Right lobe of liver (tissue), 4 donors: ENCODE measurements around the gene MUSK.

Experiments
- POLR2A ChIP-seq: fragments of 450-650 bp; IDR thresholded peaks from one replicate; pipeline ENCODE4 v1.6.1; 2017; ENCODE audit warnings: antibody characterized with exemption, mild to moderate bottlenecking
- TF ChIP-seq, protein P1 (sequence below), 4 donors: fragments of 200-600 bp in 3 of 4; fragments of 450-650 bp in 1 of 4; IDR thresholded peaks; one replicate each; pipeline versions ENCODE4 v1.5.1 to v1.8.0; 2016 to 2022; ENCODE audit warnings: antibody characterized with exemption in 4 of 4, mild to moderate bottlenecking in 2 of 4
- donor health status: DM: no; HTN: no; CAD: no.
- donor health status: DM: no; HTN: no; CAD: no.
- donor health status: DM: no; HTN: yes; CAD: no.

- TF ChIP-seq, protein P1, sequence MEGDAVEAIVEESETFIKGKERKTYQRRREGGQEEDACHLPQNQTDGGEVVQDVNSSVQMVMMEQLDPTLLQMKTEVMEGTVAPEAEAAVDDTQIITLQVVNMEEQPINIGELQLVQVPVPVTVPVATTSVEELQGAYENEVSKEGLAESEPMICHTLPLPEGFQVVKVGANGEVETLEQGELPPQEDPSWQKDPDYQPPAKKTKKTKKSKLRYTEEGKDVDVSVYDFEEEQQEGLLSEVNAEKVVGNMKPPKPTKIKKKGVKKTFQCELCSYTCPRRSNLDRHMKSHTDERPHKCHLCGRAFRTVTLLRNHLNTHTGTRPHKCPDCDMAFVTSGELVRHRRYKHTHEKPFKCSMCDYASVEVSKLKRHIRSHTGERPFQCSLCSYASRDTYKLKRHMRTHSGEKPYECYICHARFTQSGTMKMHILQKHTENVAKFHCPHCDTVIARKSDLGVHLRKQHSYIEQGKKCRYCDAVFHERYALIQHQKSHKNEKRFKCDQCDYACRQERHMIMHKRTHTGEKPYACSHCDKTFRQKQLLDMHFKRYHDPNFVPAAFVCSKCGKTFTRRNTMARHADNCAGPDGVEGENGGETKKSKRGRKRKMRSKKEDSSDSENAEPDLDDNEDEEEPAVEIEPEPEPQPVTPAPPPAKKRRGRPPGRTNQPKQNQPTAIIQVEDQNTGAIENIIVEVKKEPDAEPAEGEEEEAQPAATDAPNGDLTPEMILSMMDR (IDR thresholded peaks at IDR 0.05), result no peak
- TF ChIP-seq POLR2A, result no peak
Measured at GRCh38 chr9:110801426-110801825, 132.8 kb downstream of the MUSK start.
